Stimulated activated CD4-positive, alpha-beta T cell treated with anti-CD3 and anti-CD28 coated beads, Interleukin-2, amount 100 ng/mL, for 4 hours (primary cell): ENCODE measurements around the gene ZFR.
A peak's percentile ranks its signal among the peaks of the same experiment; 100 is the strongest.
"Not testable (repeated sequence)": the region's sequence is repeated elsewhere in the genome, so short reads cannot be mapped to it uniquely, and the experiment has no call there.

Experiments used
- DNase-seq: peaks from one replicate; pipeline ENCODE4 v3.0.0-alpha.2; 2020; ENCODE audit warnings: low read depth

Gene ZFR

GRCh38 chr5:32319926-32320543 is 124.5 kb downstream of the ZFR start:
- DNase-seq, result no peak

GRCh38 chr5:32319392-32319791 is 125.1 kb downstream of the ZFR start:
- DNase-seq, result no peak

DNA sequence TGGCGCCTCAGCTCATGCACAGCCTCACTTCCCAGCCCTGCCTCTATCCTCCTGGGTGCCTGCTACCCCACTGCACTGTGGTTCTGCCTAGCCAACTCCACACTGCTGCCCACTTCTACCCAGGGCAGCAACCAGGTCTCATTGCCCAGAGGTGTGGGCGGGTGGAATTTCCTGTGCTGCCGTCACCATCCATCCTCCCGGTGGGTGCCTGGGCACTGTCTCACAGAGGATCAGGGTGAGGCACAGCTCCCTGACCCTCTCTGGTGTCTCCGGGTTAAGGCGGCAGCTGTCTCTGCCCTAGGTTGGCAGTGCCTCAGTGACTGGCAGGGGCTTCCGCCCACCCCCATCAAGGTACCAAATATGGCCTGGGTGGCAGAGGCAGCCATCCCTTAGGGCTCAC is 127.5 kb downstream of the ZFR start:
- DNase-seq, result no peak

DNA sequence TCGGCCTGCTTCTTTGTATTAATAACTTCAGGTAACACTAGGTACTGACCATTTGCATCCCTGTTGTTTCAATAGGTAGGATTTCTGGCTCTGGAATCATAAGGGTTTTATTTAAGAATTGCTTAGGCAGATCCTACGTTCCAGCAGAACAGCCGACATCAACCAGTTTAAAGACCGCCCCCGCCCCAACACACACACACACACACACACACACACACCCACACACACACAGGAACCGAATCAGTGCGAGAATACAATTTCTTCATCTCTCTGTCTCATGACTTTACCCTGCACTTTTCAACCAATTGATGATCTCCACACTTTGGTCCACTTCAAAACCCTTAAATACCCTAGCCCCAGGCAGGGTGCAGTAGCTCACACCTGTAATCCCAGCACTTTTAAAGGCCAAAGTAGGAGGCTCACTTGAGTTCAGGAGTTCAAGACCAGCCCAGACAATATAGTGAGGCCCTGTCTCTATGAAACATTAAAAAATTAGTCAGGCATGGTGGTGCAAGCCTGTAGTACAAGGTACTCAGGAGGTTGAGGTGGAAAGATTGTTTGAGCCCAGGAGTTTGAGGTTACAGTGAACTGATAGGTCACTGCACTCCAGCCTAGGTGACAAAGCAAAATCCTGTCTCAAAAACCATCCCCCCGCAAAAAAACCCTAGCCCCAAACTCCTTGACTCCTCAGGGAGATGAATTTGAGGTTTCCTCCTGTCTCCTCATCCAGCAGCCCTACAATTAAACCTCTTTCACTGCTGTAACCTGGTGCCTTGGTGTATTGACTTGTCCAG is 129.1 kb downstream of the ZFR start:
- DNase-seq, result no peak

DNA sequence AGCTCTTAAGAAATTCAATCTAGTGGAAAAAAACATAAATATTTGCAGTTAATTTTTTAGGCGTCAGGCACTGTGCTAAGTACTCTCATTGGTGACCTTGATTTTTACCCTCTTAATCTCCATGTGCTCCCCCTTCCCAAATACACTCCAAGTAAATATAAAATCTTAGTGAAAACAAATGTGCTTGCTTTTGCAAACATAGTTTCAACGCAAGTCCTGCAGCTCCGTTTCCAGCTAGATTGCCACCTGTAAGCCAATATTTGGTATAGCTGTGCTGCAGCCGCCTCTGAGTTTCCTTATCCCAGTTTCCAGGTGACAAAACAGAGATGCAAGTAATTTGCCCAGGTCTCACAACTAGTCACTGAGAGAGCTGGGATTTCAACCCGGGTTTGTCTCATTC is 129.9 kb downstream of the ZFR start:
- DNase-seq, result no peak

- not testable (repeated sequence) for DNase-seq
Observed at GRCh38 chr5:32314152-32314488, 130.4 kb downstream of the ZFR start.

DNA sequence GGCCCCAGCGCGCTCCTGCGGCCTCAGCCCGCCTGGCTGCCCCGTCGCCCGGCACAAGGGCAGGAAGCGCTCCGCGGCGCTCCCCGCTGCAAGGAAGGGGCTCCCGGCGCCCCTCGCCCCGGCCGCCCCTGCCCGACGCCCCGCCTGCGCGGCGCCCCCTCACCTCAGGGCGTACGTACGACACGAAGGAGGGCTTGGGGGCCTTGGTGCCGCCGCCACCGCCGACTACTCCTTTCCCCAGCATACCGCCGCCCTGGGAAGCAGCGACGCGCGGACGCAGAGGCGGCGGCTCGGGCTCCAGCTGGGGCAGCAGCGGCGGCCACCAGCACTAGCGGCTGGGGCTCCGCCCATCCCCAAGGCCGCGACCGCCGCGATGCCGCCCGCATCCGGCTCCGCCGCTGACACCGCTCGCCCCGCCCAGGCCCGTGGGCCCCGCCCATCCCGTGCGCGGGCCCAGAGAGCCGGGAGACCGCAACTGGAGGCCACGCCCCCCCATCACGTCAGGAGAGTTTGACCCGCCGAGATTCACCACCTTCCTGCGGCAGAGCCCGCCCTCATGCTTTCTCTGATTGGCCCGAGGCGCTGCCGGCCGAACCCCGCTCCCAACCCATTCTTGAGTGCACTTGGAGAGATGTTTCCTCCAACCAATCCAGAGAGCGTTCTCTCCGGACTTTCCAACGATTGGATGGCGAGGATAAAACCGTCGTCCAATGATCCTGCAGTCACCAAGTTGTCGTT is 131.8 kb downstream of the ZFR start, which contains the start of gene MTMR12:
MTMR12 (minus strand) TSS at position 345 of the 738 bp plus-strand sequence; CDS start at position 244, 101 bp downstream.
- DNase-seq, result peak; percentile 99

DNA sequence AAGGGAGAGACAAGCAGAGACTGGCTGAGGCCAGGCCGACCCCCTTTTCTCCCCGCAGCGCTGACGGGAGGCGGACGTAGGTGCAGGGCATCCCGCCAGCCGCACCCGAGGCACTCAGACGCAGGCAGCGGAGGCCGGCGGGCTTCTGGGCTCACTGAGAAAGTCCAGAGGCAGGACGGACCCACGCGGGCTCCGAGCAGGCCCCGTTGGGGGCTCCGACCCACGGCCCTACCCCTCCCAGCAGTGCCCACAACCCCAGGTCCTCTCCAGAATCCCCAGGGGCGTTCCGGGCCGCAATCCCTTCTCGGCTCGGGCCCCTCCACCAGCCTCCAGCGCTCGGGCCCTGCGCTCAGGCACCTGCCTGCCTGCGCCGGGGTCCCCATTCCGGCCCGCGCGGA is 132.3 kb downstream of the ZFR start:
- peak; percentile 7 for DNase-seq

DNA sequence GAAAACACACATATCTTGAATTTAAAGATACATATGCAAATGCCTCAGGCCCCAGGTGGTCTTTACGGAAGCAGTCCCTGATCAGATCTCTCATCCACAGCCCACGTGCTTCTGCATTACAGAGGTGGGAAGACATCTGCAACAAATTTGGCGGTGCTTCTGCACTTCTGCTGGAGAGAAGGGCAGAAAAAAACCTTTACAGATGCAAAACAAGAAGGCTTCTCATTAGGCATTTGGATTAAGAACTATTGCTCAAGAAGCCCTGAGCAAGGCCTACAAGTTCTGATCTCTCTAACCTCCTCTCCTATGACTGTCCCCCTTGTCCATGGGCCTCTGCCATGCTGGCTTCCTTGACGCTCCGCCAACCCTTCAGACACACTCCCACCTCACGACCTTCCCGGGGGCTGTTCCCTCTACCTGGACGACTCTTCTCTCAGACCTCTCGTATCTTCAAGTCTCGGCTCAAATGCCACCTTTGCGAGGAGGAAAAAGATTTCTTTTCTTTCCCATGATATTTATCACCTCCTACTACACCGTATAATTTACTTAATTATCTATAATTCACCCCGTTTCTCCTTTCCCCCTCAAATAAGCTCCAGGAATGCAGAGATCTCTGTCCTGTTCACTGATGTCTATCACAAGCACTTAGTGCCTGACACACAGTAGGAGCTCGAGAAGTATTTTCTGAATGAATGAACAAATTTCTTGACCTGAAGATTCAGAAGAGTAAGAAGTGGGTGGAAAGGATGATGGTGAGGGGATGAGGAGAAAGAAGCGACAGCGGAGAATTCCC is 132.9 kb downstream of the ZFR start:
- no peak for DNase-seq

- DNase-seq, result no peak
Observed at GRCh38 chr5:32309761-32310160, 134.8 kb downstream of the ZFR start.

DNA sequence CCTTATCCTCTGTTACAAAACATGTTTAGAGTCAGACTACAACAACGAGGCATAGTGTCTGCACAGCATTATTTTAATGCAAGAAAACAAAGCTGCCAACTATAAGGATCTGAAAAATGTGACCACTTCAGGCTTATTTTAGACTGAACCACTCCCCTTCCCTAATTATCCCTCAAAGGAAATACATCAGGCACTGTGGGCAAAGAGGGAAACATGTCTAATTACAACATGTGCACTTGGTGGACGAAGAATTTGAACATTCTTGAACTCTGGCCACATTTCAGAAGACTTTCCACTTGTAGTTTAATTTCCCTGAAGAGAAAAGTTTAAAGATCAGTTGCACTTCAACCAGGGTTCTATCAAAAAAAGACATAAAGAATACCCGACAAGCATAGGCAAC is 135.6 kb downstream of the ZFR start:
- DNase-seq, result no peak

- no peak for DNase-seq
Observed at GRCh38 chr5:32307769-32308194, 136.8 kb downstream of the ZFR start.

GRCh38 chr5:32304622-32305021 is 139.9 kb downstream of the ZFR start:
- no peak for DNase-seq
